Muscle of arm (tissue), 12 donors: ENCODE data around the gene STX19. TPM values are rescaled to one million over a fixed set of nuclear protein-coding genes. Genes with fewer than 3 reads are reported as not detected.
A peak's percentile ranks its signal among the peaks of the same experiment; 100 is the strongest.

Experiments
- DNase-seq: peaks from one replicate; pipeline ENCODE4 v3.0.0-alpha.2; 2013
- polyA plus RNA-seq, 12 donors: library from polyadenylated mRNA; unstranded; fragments of 120-200 nt; gene quantifications; one replicate each; pipeline ENCODE4 v1.2.1, GENCODE V29; 2013; ENCODE audit not compliant: insufficient read length in 12 of 12

STX19 gene
- polyA plus RNA-seq, 12 donors = 0.12 to 7.5 (median 0.96) TPM; not detected in 6

GRCh38 chr3:94036909-94037507, 8.6 kb upstream of the STX19 start:
- DNase-seq = peak; percentile 3

GRCh38 chr3:94026623-94027022, 1.8 kb downstream of the STX19 start:
- no peak for DNase-seq

GRCh38 chr3:94024385-94024784, 4.0 kb downstream of the STX19 start:
- DNase-seq = no peak

- DNase-seq = no peak
Observed at GRCh38 chr3:94020293-94020692, 8.1 kb downstream of the STX19 start.

- DNase-seq = no peak
Observed at GRCh38 chr3:94019659-94020058, 8.7 kb downstream of the STX19 start.

- no peak for DNase-seq
Observed at GRCh38 chr3:94015025-94015424, 13.4 kb downstream of the STX19 start.

- DNase-seq = no peak
Observed at GRCh38 chr3:94012185-94012584, 16.2 kb downstream of the STX19 start.

- no peak for DNase-seq
Observed at GRCh38 chr3:94011233-94011711, 17.1 kb downstream of the STX19 start.

GRCh38 chr3:94009608-94010007, 18.8 kb downstream of the STX19 start:
- DNase-seq = no peak

GRCh38 chr3:94008253-94008652, 20.1 kb downstream of the STX19 start:
- no peak for DNase-seq

- DNase-seq = peak; percentile 46
Observed at GRCh38 chr3:94004301-94004910, 24.0 kb downstream of the STX19 start.

- no peak for DNase-seq
Observed at GRCh38 chr3:94001827-94002495, 26.4 kb downstream of the STX19 start.

GRCh38 chr3:94001191-94001590, 27.2 kb downstream of the STX19 start:
- DNase-seq = no peak

GRCh38 chr3:93994056-93994455, 34.3 kb downstream of the STX19 start:
- no peak for DNase-seq

- DNase-seq = no peak
Observed at GRCh38 chr3:93992207-93992606, 36.2 kb downstream of the STX19 start.

GRCh38 chr3:93991631-93992030, 36.8 kb downstream of the STX19 start:
- no peak for DNase-seq

- no peak for DNase-seq
Observed at GRCh38 chr3:93989241-93989640, 39.2 kb downstream of the STX19 start.

- no peak for DNase-seq
Observed at GRCh38 chr3:93988764-93989163, 39.6 kb downstream of the STX19 start.

- DNase-seq = no peak
Observed at GRCh38 chr3:93988283-93988682, 40.1 kb downstream of the STX19 start.

- no peak for DNase-seq
Observed at GRCh38 chr3:93984618-93985017, 43.8 kb downstream of the STX19 start.

GRCh38 chr3:93983408-93983807, 45.0 kb downstream of the STX19 start:
- DNase-seq = no peak

GRCh38 chr3:93981649-93982048, 46.7 kb downstream of the STX19 start:
- no peak for DNase-seq
